ENCODE data around the gene ZNF613. TPM values are rescaled to one million over a fixed set of nuclear protein-coding genes. Genes with fewer than 3 reads are reported as not detected.

Gene ZNF613
- total and polyA plus RNA-seq, 2 of the 13 experiments (the other 11 are each of a cell fraction or from before 2014, with no cell fraction given), result 3.6 to 8.3 TPM

- Histone ChIP-seq H3K27ac (ENCODE audit: extremely low read length, insufficient read depth, low read length) (no peak overlapping the region), H3K79me2 (ENCODE audit: insufficient read depth, low read length) (peaks cover 6% of the 10 kb centered on the region), H3K4me1 (ENCODE audit: insufficient read depth, low read length) (no peaks in the 10 kb centered on the region), H3K9me3 (ENCODE audit: low read length) (peaks cover 77% of the 10 kb centered on the region), H4K20me1 (ENCODE audit: insufficient read depth, low read length) (no peaks in the 10 kb centered on the region), H3K9ac (ENCODE audit: insufficient read depth, low read depth, low read length) (no peak overlapping the region), H3K36me3 (replicated peaks in 1 of 2; ENCODE audit: control insufficient read depth in 1 of 2, insufficient read depth in 2 of 2, low read length in 2 of 2) (peaks cover 7 to 25% of the 10 kb centered on the region in 2 experiments; a peak in 4 of 5 replicates), H3K4me2 (ENCODE audit: low read depth, low read length) (no peak overlapping the region), H3K4me3 (replicated peaks in 1 of 3; ENCODE audit: insufficient read depth in 1 of 3, low read depth in 2 of 3, low read length in 3 of 3) (no peak overlapping the region), H3K27me3 (ENCODE audit: control insufficient read depth in 1 of 2, insufficient read depth in 2 of 2, low read length in 2 of 2) (no peaks in the 10 kb centered on the region), H2AFZ (ENCODE audit: low read length) (no peak overlapping the region)
- ChIA-PET POLR2A (no interaction called here), CTCF (ENCODE audit: low intra/inter-chr PET ratio, low total read pairs) (no interaction called here)
- TF ChIP-seq, protein P1, sequence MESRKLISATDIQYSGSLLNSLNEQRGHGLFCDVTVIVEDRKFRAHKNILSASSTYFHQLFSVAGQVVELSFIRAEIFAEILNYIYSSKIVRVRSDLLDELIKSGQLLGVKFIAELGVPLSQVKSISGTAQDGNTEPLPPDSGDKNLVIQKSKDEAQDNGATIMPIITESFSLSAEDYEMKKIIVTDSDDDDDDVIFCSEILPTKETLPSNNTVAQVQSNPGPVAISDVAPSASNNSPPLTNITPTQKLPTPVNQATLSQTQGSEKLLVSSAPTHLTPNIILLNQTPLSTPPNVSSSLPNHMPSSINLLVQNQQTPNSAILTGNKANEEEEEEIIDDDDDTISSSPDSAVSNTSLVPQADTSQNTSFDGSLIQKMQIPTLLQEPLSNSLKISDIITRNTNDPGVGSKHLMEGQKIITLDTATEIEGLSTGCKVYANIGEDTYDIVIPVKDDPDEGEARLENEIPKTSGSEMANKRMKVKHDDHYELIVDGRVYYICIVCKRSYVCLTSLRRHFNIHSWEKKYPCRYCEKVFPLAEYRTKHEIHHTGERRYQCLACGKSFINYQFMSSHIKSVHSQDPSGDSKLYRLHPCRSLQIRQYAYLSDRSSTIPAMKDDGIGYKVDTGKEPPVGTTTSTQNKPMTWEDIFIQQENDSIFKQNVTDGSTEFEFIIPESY (CRISPR knock-in tag; IDR thresholded peaks at IDR 0.05), result peak; percentile 78
- TF ChIP-seq ZSCAN12 (CRISPR knock-in tag; IDR thresholded peaks at IDR 0.05), result no peak
- ATAC-seq (no peak), FAIRE-seq (no peak), DNase-seq (ENCODE audit: low spot score) (no peak)
- in situ Hi-C loops (cut with HindIII; ENCODE audit: extremely low pct_ligation_motif_present, low pct_unique_long_range_greater_than_20kb), result no loop called here
- 95% methylated on average over 6 of the region's 7 CpGs for WGBS (ENCODE audit: low lambda C conversion rate)
- BruUV-seq (replicated peaks), result no TSS peak
- intact Hi-C loops (cut with micrococcal nuclease; ENCODE audit: unreplicated experiment), result no loop called here
Measured at GRCh38 chr19:51977346-51977745, 50.1 kb downstream of the ZNF613 start.

GRCh38 chr19:51978882-51979281 is 51.6 kb downstream of the ZNF613 start:
- no peak for DNase-seq (ENCODE audit: low spot score)
- H2AFZ ChIP-seq (ENCODE audit: low read length), result no peak overlapping the region
- no peak overlapping the region for H3K9ac ChIP-seq (ENCODE audit: insufficient read depth, low read depth, low read length)
- H3K4me3 ChIP-seq (replicated peaks in 1 of 3; ENCODE audit: insufficient read depth in 1 of 3, low read depth in 2 of 3, low read length in 3 of 3), result no peak overlapping the region
- CTCF ChIA-PET (ENCODE audit: low intra/inter-chr PET ratio, low total read pairs), result no interaction called here
- POLR2A ChIA-PET, result no interaction called here
- BruUV-seq (replicated peaks), result no TSS peak
- peaks cover 61% of the 10 kb centered on the region for H3K9me3 ChIP-seq (ENCODE audit: low read length)
- intact Hi-C loops (cut with micrococcal nuclease; ENCODE audit: unreplicated experiment) (no loop called here), in situ Hi-C loops (cut with HindIII; ENCODE audit: extremely low pct_ligation_motif_present, low pct_unique_long_range_greater_than_20kb) (no loop called here)
- WGBS (ENCODE audit: low lambda C conversion rate), result 98% methylated on average over 3 of the region's 4 CpGs
- H3K4me1 ChIP-seq (ENCODE audit: insufficient read depth, low read length), result no peaks in the 10 kb centered on the region
- H3K36me3 ChIP-seq (replicated peaks in 1 of 2; ENCODE audit: control insufficient read depth in 1 of 2, insufficient read depth in 2 of 2, low read length in 2 of 2), result peaks cover 0 to 12% of the 10 kb centered on the region in 2 experiments; a peak in 3 of 5 replicates
- no peak for FAIRE-seq
- H4K20me1 ChIP-seq (ENCODE audit: insufficient read depth, low read length), result no peaks in the 10 kb centered on the region
- H3K79me2 ChIP-seq (ENCODE audit: insufficient read depth, low read length), result peaks cover 15% of the 10 kb centered on the region
- H3K4me2 ChIP-seq (ENCODE audit: low read depth, low read length), result no peak overlapping the region
- no peaks in the 10 kb centered on the region for H3K27me3 ChIP-seq (ENCODE audit: control insufficient read depth in 1 of 2, insufficient read depth in 2 of 2, low read length in 2 of 2)
- TF ChIP-seq NFE2 (CRISPR knock-in tag; IDR thresholded peaks at IDR 0.05) (no peak), ZNF746 (CRISPR knock-in tag; IDR thresholded peaks at IDR 0.05) (no peak), MLXIP (CRISPR knock-in tag; IDR thresholded peaks at IDR 0.05; ENCODE audit: borderline replicate concordance) (no peak), ZKSCAN5 (CRISPR knock-in tag; IDR thresholded peaks at IDR 0.05) (no peak), ADNP (CRISPR knock-in tag; IDR thresholded peaks at IDR 0.05) (no peak)
- TF ChIP-seq, protein P2, sequence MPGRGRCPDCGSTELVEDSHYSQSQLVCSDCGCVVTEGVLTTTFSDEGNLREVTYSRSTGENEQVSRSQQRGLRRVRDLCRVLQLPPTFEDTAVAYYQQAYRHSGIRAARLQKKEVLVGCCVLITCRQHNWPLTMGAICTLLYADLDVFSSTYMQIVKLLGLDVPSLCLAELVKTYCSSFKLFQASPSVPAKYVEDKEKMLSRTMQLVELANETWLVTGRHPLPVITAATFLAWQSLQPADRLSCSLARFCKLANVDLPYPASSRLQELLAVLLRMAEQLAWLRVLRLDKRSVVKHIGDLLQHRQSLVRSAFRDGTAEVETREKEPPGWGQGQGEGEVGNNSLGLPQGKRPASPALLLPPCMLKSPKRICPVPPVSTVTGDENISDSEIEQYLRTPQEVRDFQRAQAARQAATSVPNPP (CRISPR knock-in tag; IDR thresholded peaks at IDR 0.05), result no peak
- TF ChIP-seq, protein P3, sequence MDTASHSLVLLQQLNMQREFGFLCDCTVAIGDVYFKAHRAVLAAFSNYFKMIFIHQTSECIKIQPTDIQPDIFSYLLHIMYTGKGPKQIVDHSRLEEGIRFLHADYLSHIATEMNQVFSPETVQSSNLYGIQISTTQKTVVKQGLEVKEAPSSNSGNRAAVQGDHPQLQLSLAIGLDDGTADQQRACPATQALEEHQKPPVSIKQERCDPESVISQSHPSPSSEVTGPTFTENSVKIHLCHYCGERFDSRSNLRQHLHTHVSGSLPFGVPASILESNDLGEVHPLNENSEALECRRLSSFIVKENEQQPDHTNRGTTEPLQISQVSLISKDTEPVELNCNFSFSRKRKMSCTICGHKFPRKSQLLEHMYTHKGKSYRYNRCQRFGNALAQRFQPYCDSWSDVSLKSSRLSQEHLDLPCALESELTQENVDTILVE (CRISPR knock-in tag; IDR thresholded peaks at IDR 0.05), result no peak
- H3K27ac ChIP-seq (ENCODE audit: extremely low read length, insufficient read depth, low read length), result no peak overlapping the region
- no peak for ATAC-seq
